Loucy (cell line): ENCODE data around the gene DPYSL3.

Source experiments
- EZH2phosphoT487 ChIP-seq: fragments of 200-600 bp; IDR thresholded peaks from 2 replicates; pipeline ENCODE4 v1.6.1; 2018; ENCODE audit warnings: antibody characterized with exemption, mild to moderate bottlenecking, moderate library complexity, borderline replicate concordance
- TF ChIP-seq, protein P1 (sequence below): fragments of 200-600 bp; sonication (generic); conservative IDR thresholded peaks from 2 replicates; pipeline ENCODE4 v1.5.1; 2014; ENCODE audit warnings: mild to moderate bottlenecking, antibody characterized with exemption, low read length

GRCh38 chr5:147391781-147392180 is 118.1 kb downstream of the DPYSL3 start:
- TF ChIP-seq, protein P1, sequence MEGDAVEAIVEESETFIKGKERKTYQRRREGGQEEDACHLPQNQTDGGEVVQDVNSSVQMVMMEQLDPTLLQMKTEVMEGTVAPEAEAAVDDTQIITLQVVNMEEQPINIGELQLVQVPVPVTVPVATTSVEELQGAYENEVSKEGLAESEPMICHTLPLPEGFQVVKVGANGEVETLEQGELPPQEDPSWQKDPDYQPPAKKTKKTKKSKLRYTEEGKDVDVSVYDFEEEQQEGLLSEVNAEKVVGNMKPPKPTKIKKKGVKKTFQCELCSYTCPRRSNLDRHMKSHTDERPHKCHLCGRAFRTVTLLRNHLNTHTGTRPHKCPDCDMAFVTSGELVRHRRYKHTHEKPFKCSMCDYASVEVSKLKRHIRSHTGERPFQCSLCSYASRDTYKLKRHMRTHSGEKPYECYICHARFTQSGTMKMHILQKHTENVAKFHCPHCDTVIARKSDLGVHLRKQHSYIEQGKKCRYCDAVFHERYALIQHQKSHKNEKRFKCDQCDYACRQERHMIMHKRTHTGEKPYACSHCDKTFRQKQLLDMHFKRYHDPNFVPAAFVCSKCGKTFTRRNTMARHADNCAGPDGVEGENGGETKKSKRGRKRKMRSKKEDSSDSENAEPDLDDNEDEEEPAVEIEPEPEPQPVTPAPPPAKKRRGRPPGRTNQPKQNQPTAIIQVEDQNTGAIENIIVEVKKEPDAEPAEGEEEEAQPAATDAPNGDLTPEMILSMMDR = peak; percentile 41
- TF ChIP-seq EZH2phosphoT487 = no peak
